ENCODE measurements around the gene DACT3. TPM values are rescaled to one million over a fixed set of nuclear protein-coding genes. Genes with fewer than 3 reads are reported as not detected.

Gene DACT3
- total RNA-seq, 1 donor from 2014 or later, result 0.75 TPM

- no peak overlapping the region for H3K27ac ChIP-seq
- H3K4me3 Mint-ChIP-seq, result no peak overlapping the region
- H3F3A ChIP-seq (ENCODE audit: low read depth), result peaks cover 17% of the 10 kb centered on the region
- no peak overlapping the region for H3K27ac Mint-ChIP-seq
- H3K79me2 ChIP-seq (ENCODE audit: low read depth), result no peaks in the 10 kb centered on the region
- peaks cover 14% of the 10 kb centered on the region for H3K4me1 Mint-ChIP-seq
- no peak overlapping the region for H3K4me3 ChIP-seq
- no peak for DNase-seq (ENCODE audit: low spot score)
- no peaks in the 10 kb centered on the region for H3K4me1 ChIP-seq
- H2AFZ ChIP-seq (replicated peaks), result no peak overlapping the region
- no peak overlapping the region for H3K4me2 ChIP-seq
- TF ChIP-seq CTCF (IDR thresholded peaks at IDR 0.05) (no peak), EZH2phosphoT487 (IDR thresholded peaks at IDR 0.05) (no peak), EZH2 (IDR thresholded peaks at IDR 0.05) (no peak)
- no peaks in the 10 kb centered on the region for H3K27me3 ChIP-seq
- peaks cover 26% of the 10 kb centered on the region for H3K36me3 Mint-ChIP-seq
- H4K20me1 ChIP-seq (ENCODE audit: low read depth), result peaks cover 32% of the 10 kb centered on the region
- H3K9ac ChIP-seq, result no peak overlapping the region
- H3K9me3 ChIP-seq (ENCODE audit: low read depth), result no peaks in the 10 kb centered on the region
- H3K9me3 Mint-ChIP-seq, result no peaks in the 10 kb centered on the region
- peaks cover 9% of the 10 kb centered on the region for H3K27me3 Mint-ChIP-seq (ENCODE audit: insufficient read depth, low read depth)
- peaks cover 9% of the 10 kb centered on the region for H3K36me3 ChIP-seq
These were observed 39.7 kb upstream of the DACT3 start for GRCh38 chr19:46700704-46701103.

GRCh38 chr19:46698395-46699321 lies 37.7 kb upstream of the DACT3 start:
- no peak overlapping the region for H3K4me2 ChIP-seq
- no peak overlapping the region for H3K4me3 Mint-ChIP-seq
- no peak overlapping the region for H3K27ac Mint-ChIP-seq
- H3K9me3 Mint-ChIP-seq, result no peaks in the 10 kb centered on the region
- no peaks in the 10 kb centered on the region for H3K27me3 ChIP-seq
- H3K4me3 ChIP-seq, result no peak overlapping the region
- no peak overlapping the region for H2AFZ ChIP-seq (replicated peaks)
- H3K4me1 Mint-ChIP-seq, result peaks cover 14% of the 10 kb centered on the region
- H4K20me1 ChIP-seq (ENCODE audit: low read depth), result peaks cover 27% of the 10 kb centered on the region
- H3F3A ChIP-seq (ENCODE audit: low read depth), result peaks cover 17% of the 10 kb centered on the region
- peaks cover 8% of the 10 kb centered on the region for H3K27me3 Mint-ChIP-seq (ENCODE audit: insufficient read depth, low read depth)
- H3K4me1 ChIP-seq, result no peaks in the 10 kb centered on the region
- H3K27ac ChIP-seq, result no peak overlapping the region
- H3K79me2 ChIP-seq (ENCODE audit: low read depth), result no peaks in the 10 kb centered on the region
- peaks cover 25% of the 10 kb centered on the region for H3K36me3 Mint-ChIP-seq
- peaks cover 4% of the 10 kb centered on the region for H3K36me3 ChIP-seq
- H3K9ac ChIP-seq, result no peak overlapping the region
- TF ChIP-seq EZH2 (IDR thresholded peaks at IDR 0.05) (no peak), EZH2phosphoT487 (IDR thresholded peaks at IDR 0.05) (no peak), CTCF (IDR thresholded peaks at IDR 0.05) (no peak)
- DNase-seq (ENCODE audit: low spot score), result no peak
- no peaks in the 10 kb centered on the region for H3K9me3 ChIP-seq (ENCODE audit: low read depth)

- Histone ChIP-seq H3F3A (ENCODE audit: low read depth) (peaks cover 17% of the 10 kb centered on the region), H3K27ac (no peak overlapping the region), H3K4me2 (peak overlapping the region; percentile 64), H3K9me3 (ENCODE audit: low read depth) (no peaks in the 10 kb centered on the region), H3K36me3 (peaks cover 4% of the 10 kb centered on the region), H3K27me3 (no peaks in the 10 kb centered on the region), H3K4me1 (no peaks in the 10 kb centered on the region), H3K79me2 (ENCODE audit: low read depth) (no peaks in the 10 kb centered on the region), H4K20me1 (ENCODE audit: low read depth) (peaks cover 33% of the 10 kb centered on the region), H3K9ac (no peak overlapping the region), H2AFZ (replicated peaks) (no peak overlapping the region), H3K4me3 (no peak overlapping the region)
- TF ChIP-seq EZH2 (IDR thresholded peaks at IDR 0.05) (no peak), CTCF (IDR thresholded peaks at IDR 0.05) (no peak), EZH2phosphoT487 (IDR thresholded peaks at IDR 0.05) (no peak)
- peaks cover 30% of the 10 kb centered on the region for H3K36me3 Mint-ChIP-seq
- peak; percentile 97 for DNase-seq (ENCODE audit: low spot score)
- peak overlapping the region; percentile 30 for H3K4me3 Mint-ChIP-seq
- H3K4me1 Mint-ChIP-seq, result peaks cover 14% of the 10 kb centered on the region
- no peak overlapping the region for H3K27ac Mint-ChIP-seq
- H3K27me3 Mint-ChIP-seq (ENCODE audit: insufficient read depth, low read depth), result peaks cover 8% of the 10 kb centered on the region
- no peaks in the 10 kb centered on the region for H3K9me3 Mint-ChIP-seq
These were observed 36.4 kb upstream of the DACT3 start for GRCh38 chr19:46697204-46697960.

Data from neural progenitor cell (in vitro differentiated cells).